ENCODE data around the gene ATOH7. TPM values are rescaled to one million over a fixed set of nuclear protein-coding genes. Genes with fewer than 3 reads are reported as not detected.

The ATOH7 gene
- total RNA-seq, 2 donors from 2014 or later = 0.17 to 0.53 TPM

DNA sequence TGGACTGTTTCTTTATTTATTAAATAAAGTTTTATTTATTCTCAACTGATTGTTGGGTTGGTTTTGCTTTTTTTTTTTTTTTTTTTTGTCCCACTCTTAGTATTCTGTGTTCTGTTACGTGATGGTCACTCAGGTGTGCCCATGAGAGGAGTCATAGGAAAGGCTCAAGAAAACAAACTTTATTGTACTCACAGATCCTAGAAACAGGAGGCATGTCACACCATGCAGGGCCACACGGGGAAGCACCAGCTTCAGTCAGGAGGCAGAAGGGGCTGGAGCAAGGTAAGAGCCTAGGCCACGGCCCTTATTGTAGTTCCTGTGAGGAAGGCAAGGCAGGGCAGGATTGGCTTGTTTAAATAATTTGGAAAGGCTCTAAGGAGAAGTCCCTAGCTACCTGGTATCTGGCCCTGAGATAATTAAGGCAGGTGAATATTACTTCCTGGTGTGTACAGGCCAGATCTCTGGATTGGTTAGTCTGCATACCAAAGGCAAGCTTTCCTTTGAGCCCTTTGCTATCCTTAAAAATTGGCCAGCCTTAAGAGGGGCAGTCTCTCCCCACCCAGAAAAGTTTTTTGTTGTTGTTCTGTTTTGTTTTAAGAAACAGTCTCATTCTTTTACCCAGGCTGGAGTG is 8.3 kb downstream of the ATOH7 start:
- peak; percentile 25 for DNase-seq
- no peaks in the 10 kb centered on the region for H3K27me3 ChIP-seq
- TF ChIP-seq, protein P1, sequence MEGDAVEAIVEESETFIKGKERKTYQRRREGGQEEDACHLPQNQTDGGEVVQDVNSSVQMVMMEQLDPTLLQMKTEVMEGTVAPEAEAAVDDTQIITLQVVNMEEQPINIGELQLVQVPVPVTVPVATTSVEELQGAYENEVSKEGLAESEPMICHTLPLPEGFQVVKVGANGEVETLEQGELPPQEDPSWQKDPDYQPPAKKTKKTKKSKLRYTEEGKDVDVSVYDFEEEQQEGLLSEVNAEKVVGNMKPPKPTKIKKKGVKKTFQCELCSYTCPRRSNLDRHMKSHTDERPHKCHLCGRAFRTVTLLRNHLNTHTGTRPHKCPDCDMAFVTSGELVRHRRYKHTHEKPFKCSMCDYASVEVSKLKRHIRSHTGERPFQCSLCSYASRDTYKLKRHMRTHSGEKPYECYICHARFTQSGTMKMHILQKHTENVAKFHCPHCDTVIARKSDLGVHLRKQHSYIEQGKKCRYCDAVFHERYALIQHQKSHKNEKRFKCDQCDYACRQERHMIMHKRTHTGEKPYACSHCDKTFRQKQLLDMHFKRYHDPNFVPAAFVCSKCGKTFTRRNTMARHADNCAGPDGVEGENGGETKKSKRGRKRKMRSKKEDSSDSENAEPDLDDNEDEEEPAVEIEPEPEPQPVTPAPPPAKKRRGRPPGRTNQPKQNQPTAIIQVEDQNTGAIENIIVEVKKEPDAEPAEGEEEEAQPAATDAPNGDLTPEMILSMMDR (IDR thresholded peaks at IDR 0.05) = no peak

DNA sequence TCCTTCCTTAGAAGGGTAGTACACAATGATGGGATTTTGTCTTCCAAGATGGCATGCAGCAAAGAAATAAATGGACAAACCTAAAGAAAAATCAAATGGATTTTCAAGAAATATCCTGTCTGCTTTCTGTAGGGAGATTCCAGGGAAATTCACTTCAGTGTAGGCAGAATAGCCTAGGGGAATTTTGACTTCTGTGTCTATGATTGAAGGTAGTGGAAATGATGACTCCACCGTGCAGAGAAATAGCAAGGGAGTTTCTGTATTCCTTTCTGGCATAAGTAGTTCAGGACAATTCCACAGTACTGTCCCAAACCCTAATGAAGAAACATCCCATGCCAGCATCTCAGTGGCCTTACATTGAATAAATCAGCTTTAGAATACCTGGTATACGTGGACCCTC is 9.5 kb downstream of the ATOH7 start:
- TF ChIP-seq, protein P1 (IDR thresholded peaks at IDR 0.05) = no peak
- Histone ChIP-seq H3K27me3 (no peaks in the 10 kb centered on the region), H3K4me1 (no peaks in the 10 kb centered on the region), H3K9ac (ENCODE audit: low read depth in 2 of 2, low read length in 2 of 2) (no peak overlapping the region), H3K36me3 (no peaks in the 10 kb centered on the region), H3K9me3 (no peaks in the 10 kb centered on the region), H3K4me3 (no peak overlapping the region), H3K27ac (no peak overlapping the region)
- intact Hi-C loops (cut with DNase I) = no loop called here
- no peak for DNase-seq

More for the DNA sequence above, 8.3 kb downstream of the ATOH7 start:
- Histone ChIP-seq H3K27ac (no peak overlapping the region), H3K9ac (ENCODE audit: low read depth in 2 of 2, low read length in 2 of 2) (no peak overlapping the region), H3K9me3 (no peaks in the 10 kb centered on the region), H3K36me3 (no peaks in the 10 kb centered on the region), H3K4me1 (no peaks in the 10 kb centered on the region), H3K4me3 (no peak overlapping the region)
- intact Hi-C loops (cut with DNase I) = no loop called here

DNA sequence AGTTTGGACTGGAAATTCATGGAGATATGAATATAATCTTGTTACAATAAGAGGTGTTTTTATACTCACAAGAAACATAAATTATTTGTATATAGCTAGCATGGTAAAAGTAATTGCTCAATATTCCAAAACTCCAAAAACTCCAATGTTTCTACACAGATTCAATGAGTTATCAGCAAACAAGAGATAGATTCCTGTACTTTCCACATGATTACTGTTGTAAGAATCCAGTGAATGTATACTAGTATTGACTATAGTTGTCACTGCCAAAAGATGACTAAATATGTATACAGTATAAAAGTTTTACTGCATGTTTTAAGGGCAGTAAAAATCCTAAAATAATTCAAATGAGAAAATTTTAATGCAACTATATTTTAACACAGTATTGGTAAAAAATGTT is 10.7 kb downstream of the ATOH7 start:
- intact Hi-C loops (cut with DNase I) = no loop called here
- no peaks in the 10 kb centered on the region for H3K4me1 ChIP-seq
- TF ChIP-seq, protein P1 (IDR thresholded peaks at IDR 0.05) = no peak

DNA sequence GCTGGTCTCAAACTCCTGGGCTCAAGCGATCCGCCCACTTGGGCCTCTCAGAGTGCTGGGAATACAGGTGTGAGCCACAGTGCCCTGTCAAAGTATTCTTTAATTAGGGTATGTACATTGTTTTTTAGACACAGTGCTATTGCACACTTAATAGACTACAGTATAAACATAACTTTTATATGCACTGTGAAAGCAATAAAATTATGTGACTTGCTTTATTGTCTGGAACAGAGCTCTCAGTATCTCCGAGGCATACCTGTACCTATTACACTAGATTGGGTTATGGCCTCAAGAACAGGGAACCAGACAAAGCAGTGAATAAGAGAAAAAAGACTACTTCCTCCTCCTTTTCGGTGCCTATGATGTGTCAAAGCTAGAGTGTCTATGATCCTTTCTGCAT is 13.1 kb downstream of the ATOH7 start:
- no peak overlapping the region for H3K9ac ChIP-seq (ENCODE audit: low read depth in 2 of 2, low read length in 2 of 2)
- intact Hi-C loops (cut with DNase I) = loop anchor here (5.0 kb wide), 1 partner anchor 84 kb away; no protein-coding TSS in a partner anchor
- DNase-seq = no peak
- no peaks in the 10 kb centered on the region for H3K27me3 ChIP-seq
- H3K36me3 ChIP-seq = no peaks in the 10 kb centered on the region
- no peak overlapping the region for H3K27ac ChIP-seq
- no peaks in the 10 kb centered on the region for H3K9me3 ChIP-seq
- TF ChIP-seq, protein P1 (IDR thresholded peaks at IDR 0.05) = no peak
- no peaks in the 10 kb centered on the region for H3K4me1 ChIP-seq
- H3K4me3 ChIP-seq = no peak overlapping the region

More for the DNA sequence above, 10.7 kb downstream of the ATOH7 start:
- DNase-seq = no peak
- Histone ChIP-seq H3K9me3 (no peaks in the 10 kb centered on the region), H3K27ac (no peak overlapping the region), H3K4me3 (no peak overlapping the region), H3K36me3 (no peaks in the 10 kb centered on the region), H3K9ac (ENCODE audit: low read depth in 2 of 2, low read length in 2 of 2) (no peak overlapping the region), H3K27me3 (no peaks in the 10 kb centered on the region)

DNA sequence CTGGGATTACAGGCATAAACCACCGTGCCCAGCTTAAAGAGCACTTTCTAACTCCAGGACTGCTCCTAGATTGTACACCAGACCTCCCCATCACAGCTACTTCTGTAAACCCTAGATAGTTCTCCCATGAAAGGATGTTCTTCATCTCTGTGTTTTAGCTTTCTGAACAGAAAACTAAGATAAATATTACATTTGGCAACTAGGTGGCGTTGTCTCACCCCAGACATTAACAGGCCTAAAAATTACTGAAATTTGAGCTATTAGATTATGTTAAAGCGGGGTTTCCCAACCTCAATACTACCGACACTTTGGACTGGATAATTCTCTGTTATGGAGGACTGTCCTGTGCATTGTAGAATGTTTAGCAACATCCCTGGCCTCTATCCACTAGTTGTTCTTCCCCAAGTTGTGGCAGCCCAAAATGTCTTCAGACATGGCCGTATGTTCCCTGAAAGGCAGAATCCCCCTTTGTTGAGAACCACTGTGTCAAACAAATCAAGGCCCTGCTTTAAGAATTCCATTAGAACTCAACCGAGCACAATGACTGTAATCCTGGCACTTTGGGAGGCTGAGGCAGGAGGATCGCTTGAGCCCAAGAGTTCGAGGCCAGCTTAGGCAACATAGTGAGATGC is 19.1 kb downstream of the ATOH7 start:
- H3K9ac ChIP-seq (ENCODE audit: low read depth in 2 of 2, low read length in 2 of 2) = no peak overlapping the region
- DNase-seq = no peak
- intact Hi-C loops (cut with DNase I) = loop anchor here (2.0 kb wide), 1 partner anchor 136 kb away; no protein-coding TSS in a partner anchor
- no peaks in the 10 kb centered on the region for H3K9me3 ChIP-seq
- H3K4me3 ChIP-seq = no peak overlapping the region
- TF ChIP-seq, protein P1 (IDR thresholded peaks at IDR 0.05) = peak; percentile 51
- no peaks in the 10 kb centered on the region for H3K27me3 ChIP-seq
- H3K4me1 ChIP-seq = no peaks in the 10 kb centered on the region
- no peaks in the 10 kb centered on the region for H3K36me3 ChIP-seq
- H3K27ac ChIP-seq = no peak overlapping the region

All from colonic mucosa (tissue), 4 donors.